ENCODE results near the gene TANC1.

Gene TANC1

DNA sequence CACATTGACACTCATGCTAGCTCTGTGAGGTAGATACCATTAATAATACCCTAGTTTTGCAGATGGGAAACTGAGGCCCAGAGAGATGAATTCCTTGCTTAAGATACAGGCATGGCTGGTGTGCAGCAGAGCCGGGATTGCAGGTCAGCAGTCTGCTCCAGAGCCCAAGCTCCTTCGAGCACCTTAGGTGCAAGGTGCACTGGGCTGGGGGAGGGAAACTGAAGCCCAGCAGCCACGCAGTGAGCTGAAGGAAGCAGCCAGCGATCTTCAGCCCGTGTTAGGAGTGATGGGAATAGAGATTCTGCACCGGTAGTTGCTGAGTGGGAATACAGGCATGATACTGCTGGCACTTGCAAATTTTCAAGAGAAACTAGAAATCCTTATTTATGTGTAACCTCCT, 50.6 kb downstream of the TANC1 start:
- TF ChIP-seq, protein P1, sequence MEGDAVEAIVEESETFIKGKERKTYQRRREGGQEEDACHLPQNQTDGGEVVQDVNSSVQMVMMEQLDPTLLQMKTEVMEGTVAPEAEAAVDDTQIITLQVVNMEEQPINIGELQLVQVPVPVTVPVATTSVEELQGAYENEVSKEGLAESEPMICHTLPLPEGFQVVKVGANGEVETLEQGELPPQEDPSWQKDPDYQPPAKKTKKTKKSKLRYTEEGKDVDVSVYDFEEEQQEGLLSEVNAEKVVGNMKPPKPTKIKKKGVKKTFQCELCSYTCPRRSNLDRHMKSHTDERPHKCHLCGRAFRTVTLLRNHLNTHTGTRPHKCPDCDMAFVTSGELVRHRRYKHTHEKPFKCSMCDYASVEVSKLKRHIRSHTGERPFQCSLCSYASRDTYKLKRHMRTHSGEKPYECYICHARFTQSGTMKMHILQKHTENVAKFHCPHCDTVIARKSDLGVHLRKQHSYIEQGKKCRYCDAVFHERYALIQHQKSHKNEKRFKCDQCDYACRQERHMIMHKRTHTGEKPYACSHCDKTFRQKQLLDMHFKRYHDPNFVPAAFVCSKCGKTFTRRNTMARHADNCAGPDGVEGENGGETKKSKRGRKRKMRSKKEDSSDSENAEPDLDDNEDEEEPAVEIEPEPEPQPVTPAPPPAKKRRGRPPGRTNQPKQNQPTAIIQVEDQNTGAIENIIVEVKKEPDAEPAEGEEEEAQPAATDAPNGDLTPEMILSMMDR (IDR thresholded peaks at IDR 0.05) = no peak

DNA sequence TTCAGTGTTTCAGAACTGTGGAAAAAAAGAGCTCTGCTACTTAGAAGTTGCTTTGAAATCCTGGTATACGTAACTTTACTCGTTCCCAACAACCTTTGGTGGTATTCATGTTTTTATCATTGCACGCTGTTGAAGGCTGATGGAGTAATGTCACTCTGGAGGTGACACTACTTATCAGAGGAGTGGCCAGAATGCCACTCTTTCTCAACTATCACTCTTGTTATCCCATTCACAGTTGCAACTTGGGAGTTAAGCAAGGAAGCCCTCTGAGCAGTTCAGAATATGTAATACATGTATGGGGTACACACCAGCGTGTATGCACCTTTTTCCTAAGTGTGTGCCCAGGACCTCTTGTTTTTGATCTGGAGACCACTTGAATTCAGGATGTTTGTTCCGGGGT, 53.6 kb downstream of the TANC1 start:
- TF ChIP-seq, protein P1 (IDR thresholded peaks at IDR 0.05) = no peak

DNA sequence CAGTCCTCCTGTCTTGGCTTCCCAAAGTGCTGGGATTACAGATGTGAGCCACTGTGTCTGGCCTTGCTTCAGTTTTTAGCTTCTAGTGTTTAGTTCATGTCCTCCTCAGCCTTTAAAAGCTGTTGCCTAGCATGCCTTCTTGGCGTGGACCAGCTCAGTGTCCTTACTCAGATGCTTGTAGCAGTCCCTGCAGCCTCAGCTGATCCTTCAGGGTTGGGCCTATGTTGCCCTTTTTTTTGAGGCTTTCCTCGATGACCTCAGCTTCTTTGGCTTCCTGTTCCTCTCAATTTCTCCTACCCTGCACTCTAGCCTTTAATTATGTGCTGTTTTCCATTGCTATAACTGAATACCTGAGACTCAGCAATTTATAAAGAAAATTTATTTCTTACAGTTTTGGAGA, 57.7 kb downstream of the TANC1 start:
- TF ChIP-seq, protein P1 (IDR thresholded peaks at IDR 0.05) = no peak

DNA sequence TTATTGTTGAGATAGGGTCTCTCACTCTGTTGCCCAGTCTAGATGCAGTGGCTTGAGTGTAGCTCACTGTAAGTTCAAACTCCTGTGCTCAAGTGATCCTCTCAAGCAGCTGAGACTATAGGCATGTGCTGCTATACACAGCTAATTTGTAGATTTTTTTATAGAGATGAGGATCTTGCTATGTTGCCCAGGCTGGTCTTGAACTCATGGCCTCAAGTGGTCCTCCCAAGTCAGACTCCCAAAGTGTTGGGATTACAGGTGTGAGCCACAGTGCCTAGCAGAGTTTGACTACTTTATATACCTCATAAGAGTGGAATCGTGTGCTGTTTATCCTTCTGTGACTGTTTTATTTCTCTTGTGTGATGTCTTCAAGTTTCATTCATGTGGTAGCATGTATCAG, 60.3 kb downstream of the TANC1 start:
- TF ChIP-seq, protein P1 (IDR thresholded peaks at IDR 0.05) = no peak

DNA sequence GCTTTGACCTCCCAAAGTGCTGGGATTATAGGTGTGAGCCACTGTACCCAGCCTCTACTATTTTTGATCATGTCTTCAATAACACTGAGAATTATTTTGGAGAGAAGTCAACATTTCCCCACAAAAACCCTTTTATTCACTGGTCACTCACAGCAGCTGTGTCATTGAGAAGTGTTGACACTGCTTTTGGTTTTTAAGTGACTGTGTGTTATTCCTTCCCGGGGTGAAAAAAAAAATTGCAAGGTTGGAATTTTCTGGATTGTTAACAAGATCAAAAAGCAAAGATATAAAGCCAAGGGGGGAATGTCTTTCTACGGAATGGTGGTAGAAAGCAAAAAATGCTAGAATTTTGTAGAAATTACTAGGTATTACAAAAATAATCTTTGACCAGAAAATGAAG, 61.5 kb downstream of the TANC1 start:
- TF ChIP-seq, protein P1 (IDR thresholded peaks at IDR 0.05) = no peak

DNA sequence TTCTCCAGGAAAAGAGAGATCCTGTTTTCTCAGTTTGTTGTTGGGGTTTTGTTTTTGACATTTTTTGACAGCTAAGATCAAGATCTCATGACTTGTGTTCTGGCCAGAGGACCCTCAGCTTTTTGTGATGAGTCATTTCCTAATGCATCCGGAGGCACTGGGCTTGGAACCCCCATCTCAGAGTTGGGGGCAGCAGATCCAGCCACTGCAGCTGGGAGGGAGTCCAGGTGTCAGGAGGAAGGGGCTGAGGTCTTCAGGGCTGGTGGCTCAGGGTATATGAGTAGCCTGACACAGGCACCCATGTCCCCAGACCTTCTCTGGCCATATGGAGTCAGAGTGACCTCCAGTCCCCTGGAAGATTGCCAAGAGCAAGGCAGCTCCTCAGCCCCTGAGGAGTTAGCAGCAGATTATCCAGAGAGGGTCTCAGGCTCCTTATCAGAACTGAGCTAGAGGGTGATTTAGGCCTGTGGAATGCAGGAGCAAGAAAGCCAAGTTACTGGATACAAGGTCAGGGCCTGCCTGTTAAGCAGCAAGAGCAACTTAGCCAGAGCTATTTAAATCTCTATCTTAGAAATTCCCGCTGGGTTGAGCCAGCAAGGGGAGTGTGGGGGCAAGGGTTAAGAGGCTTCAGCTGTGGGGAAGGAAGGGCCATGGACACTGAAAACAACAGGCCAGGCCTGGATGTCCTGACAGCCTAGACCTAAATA, 62.4 kb downstream of the TANC1 start:
- TF ChIP-seq, protein P1 (IDR thresholded peaks at IDR 0.05) = no peak

DNA sequence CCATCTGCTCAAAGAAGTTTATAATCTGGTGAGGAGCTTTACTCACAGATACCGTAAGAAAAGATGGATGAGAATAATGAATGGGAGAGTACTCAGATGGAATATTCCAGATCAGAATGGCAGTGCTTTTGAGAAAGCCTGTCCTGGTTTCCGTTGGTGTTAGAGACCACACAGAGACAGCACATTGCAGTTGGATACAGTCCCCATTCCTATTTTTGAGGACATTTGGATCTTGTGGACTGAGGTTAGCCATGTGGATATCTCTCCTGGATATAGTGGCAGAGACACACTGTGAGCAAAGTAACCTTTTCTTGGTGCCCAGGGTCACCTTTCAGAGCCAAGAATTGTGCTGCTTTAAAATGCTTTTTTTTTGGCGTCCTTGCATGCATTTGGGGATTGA, 63.7 kb downstream of the TANC1 start:
- TF ChIP-seq, protein P1 (IDR thresholded peaks at IDR 0.05) = no peak

DNA sequence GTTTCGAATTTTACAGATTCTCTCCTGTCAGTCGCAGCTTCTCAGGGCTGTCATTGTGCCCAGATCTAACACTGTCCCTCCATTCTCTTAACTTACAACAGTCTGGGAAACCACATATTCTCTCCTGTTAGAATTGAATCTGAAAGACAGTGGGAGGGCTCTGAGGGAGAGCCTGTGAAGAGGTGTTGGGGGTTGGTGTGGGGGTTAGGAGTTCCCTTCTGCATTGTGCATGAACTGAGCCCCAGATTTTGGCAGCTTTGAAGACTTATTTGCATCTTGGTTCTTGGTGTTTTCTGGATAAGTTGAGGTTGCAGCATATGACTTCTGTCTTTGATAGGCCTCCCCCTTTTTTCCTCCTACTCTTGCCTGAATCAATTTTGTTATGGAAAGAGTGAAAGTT, 64.1 kb downstream of the TANC1 start:
- TF ChIP-seq, protein P1 (IDR thresholded peaks at IDR 0.05) = no peak
